ENCODE results near the gene RASGEF1C.

The RASGEF1C gene

GRCh38 chr5:180053061-180053602 lies 155.9 kb downstream of the RASGEF1C start:
- DNase-seq (ENCODE audit: low read depth in 2 of 2): no peak

- DNase-seq (ENCODE audit: low read depth in 2 of 2): no peak
These were observed 156.7 kb downstream of the RASGEF1C start for GRCh38 chr5:180052211-180052818.
